Gastroesophageal sphincter (tissue), 4 donors: ENCODE measurements around the gene DCBLD2. TPM values are rescaled to one million over a fixed set of nuclear protein-coding genes. Genes with fewer than 3 reads are reported as not detected.

Source experiments
- ATAC-seq: fragments of 150-250 bp; one replicate; pipeline ENCODE4 v1.9.1; 2016; ENCODE audit warnings: mild to moderate bottlenecking, moderate library complexity
- H3K27ac ChIP-seq, 4 donors: fragments of 200-600 bp; sonication (generic) in 3 of 4; 1 replicate in 3 of 4; 2 replicates in 1 of 4; pipeline ENCODE4 v1.5.1; 2016 to 2019
- H3K27me3 ChIP-seq: fragments of 200-600 bp; sonication (generic); one replicate; pipeline ENCODE4 v1.5.1; 2019
- H3K36me3 ChIP-seq, 2 donors: fragments of 200-600 bp; sonication (generic); one replicate each; pipeline ENCODE4 v1.5.1; 2019; ENCODE audit warnings: control low read depth in 1 of 2
- H3K4me1 ChIP-seq, 3 donors: fragments of 200-600 bp; sonication (generic); 1 replicate in 2 of 3; 2 replicates in 1 of 3; pipeline ENCODE4 v1.5.1; 2016 to 2019; ENCODE audit warnings: control low read depth in 2 of 3
- H3K4me3 ChIP-seq, 2 donors: fragments of 200-600 bp; sonication (generic); one replicate each; pipeline ENCODE4 v1.5.1; 2019; ENCODE audit warnings: mild to moderate bottlenecking in 1 of 2, moderate library complexity in 1 of 2
- H3K9me3 ChIP-seq, 3 donors: fragments of 200-600 bp; sonication (generic); one replicate each; pipeline ENCODE4 v1.5.1; 2017 to 2019; ENCODE audit warnings: control low read depth in 2 of 3
- CTCF ChIP-seq, 4 experiments: fragments of 200-600 bp in 2 of 4; fragments of 450-650 bp in 2 of 4; sonication (generic) in 1 of 4; IDR thresholded peaks; one replicate each; pipeline ENCODE4 v1.5.1; 2017 to 2019; ENCODE audit warnings: antibody characterized with exemption in 4 of 4, mild to moderate bottlenecking in 2 of 4, moderate library complexity in 2 of 4
- EP300 ChIP-seq: sonication (generic); formaldehyde crosslinking; IDR thresholded peaks from one replicate; pipeline ENCODE4 v1.6.1; 2017; ENCODE audit warnings: antibody characterized with exemption, mild to moderate bottlenecking
- POLR2A ChIP-seq, 2 donors: fragments of 450-650 bp; IDR thresholded peaks; one replicate each; pipeline ENCODE4 v1.6.1; 2017; ENCODE audit warnings: antibody characterized with exemption in 2 of 2, mild to moderate bottlenecking in 2 of 2, moderate library complexity in 1 of 2
- POLR2AphosphoS5 ChIP-seq: sonication (generic); formaldehyde crosslinking; IDR thresholded peaks from one replicate; pipeline ENCODE4 v1.6.1; 2017; ENCODE audit warnings: antibody characterized with exemption
- WGBS, 2 donors: methylation state at CpG; one replicate each; pipeline ENCODE4 v1.1.5; 2018; ENCODE audit warnings: low coverage in 1 of 2; 5-methylcytosine and 5-hydroxymethylcytosine counted together
- total RNA-seq, 4 donors: library from RNA; depleted of rRNA; stranded (reverse); fragments of >200 nt; gene quantifications; one replicate each; pipeline ENCODE4 v1.1.0, GENCODE V29; 2016

Gene DCBLD2
- total RNA-seq, 4 donors from 2014 or later, result 45.3 to 58.8 (median 52.4) TPM

DNA sequence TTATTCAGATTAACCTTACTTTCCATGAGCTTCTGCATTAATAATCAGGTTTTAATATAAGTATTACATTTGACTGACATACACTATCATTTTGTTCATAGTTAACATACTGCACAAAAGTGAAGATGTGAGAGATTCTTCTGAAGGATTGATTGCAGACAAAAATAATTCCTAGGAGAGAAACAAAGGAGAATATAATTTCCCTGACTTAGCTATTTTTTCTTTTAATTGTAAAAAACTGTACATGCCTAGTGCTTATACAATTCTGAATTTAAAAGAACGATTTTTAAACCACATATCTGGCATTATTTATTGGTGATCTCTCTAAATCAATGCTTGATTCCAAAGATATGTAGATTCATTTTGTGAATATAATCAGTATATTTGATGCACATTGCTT lies 11.0 kb upstream of the DCBLD2 start:
- Histone ChIP-seq H3K4me1 (no peaks in the 10 kb centered on the region), H3K27ac (no peak overlapping the region), H3K27me3 (no peaks in the 10 kb centered on the region), H3K36me3 (no peaks in the 10 kb centered on the region), H3K9me3 (peaks cover 0 to 11% (median 0%) of the 10 kb centered on the region in 3 donors), H3K4me3 (no peak overlapping the region)
- ATAC-seq, result no peak
- WGBS, 2 donors, result 58 to 80% methylated on average over 1 of the region's 1 CpG
- TF ChIP-seq EP300 (no peak), POLR2A (IDR thresholded peaks at IDR 0.05) (no peak), CTCF (IDR thresholded peaks at IDR 0.05) (no peak), POLR2AphosphoS5 (no peak)

DNA sequence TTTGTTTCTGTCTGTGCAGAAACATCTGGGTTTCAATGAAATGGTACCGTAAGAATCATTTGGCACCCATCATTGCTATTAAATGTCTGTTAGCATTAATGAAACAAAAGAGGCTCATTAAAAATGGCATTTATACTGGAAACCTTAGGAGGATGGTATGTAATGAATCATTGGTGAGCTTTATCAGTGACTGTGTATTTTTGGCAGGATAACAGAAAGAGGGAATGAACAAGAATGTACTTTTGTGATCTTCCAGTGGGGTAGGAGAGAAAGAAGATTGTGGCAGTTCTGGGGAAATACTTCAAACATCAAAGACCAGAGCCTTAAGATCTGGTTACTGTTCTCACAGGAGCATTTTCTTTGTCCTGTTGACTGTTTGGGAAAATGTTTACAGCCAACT lies 4.7 kb upstream of the DCBLD2 start:
- H3K9me3 ChIP-seq, result peaks cover 0 to 11% (median 0%) of the 10 kb centered on the region in 3 donors
- TF ChIP-seq CTCF (IDR thresholded peaks at IDR 0.05) (no peak), EP300 (no peak), POLR2A (IDR thresholded peaks at IDR 0.05) (no peak), POLR2AphosphoS5 (no peak)
- no peak overlapping the region for H3K4me3 ChIP-seq
- H3K4me1 ChIP-seq, result peaks cover 0 to 12% (median 6%) of the 10 kb centered on the region in 3 donors
- no peaks in the 10 kb centered on the region for H3K27me3 ChIP-seq
- no peak overlapping the region for H3K27ac ChIP-seq
- H3K36me3 ChIP-seq, result no peaks in the 10 kb centered on the region
- 43 to 50% methylated on average over 1 of the region's 1 CpG for WGBS, 2 donors
- no peak for ATAC-seq

DNA sequence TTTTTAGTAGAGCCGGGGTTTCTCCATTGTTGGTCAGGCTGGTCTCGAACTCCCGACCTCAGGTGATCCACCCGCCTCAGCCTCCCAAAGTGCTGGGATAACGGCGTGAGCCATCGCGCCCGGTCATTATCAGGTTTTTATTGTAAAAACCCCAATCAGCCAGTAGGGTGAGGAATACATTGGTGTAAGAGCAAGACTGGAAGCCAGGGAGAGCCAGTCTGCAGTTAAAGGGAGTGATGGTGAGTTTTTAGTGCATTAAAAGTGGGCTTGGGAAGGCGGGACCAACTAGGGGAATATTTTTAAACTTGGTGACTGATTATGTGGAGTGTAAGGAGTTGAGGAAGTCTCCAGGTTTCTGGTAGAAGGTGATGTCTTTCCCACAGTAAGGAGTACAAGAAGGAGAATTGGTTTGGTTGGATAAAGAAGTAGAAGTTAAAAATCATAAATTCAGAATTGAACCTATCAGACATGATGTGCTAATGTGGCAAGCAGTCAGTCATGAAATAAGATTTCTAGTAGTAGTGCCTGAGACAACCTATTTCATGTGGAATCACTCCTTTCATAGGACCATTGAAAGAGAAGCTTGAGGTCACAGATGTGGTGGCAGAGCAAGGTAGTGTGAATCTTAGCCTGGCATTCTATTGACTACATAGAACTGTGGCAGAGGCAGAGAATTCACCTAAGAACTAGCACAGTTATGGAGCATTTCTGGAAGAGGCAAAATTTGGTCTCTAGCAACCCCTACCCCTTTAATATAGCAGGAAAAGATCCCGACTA lies 2.4 kb upstream of the DCBLD2 start:
- Histone ChIP-seq H3K27me3 (no peaks in the 10 kb centered on the region), H3K9me3 (no peaks in the 10 kb centered on the region), H3K4me1 (peaks cover 0 to 28% (median 9%) of the 10 kb centered on the region in 3 donors), H3K36me3 (no peaks in the 10 kb centered on the region), H3K4me3 (no peak overlapping the region), H3K27ac (no peak overlapping the region)
- TF ChIP-seq POLR2AphosphoS5, result no peak
- TF ChIP-seq POLR2A (IDR thresholded peaks at IDR 0.05), result no peak
- no peak for TF ChIP-seq CTCF (IDR thresholded peaks at IDR 0.05)
- no peak for TF ChIP-seq EP300
- WGBS, 2 donors, result 75 to 90% methylated on average over 2 to 4 of the region's 11 CpGs
- ATAC-seq, result no peak

GRCh38 chr3:98903099-98903498 lies 1.6 kb upstream of the DCBLD2 start:
- Histone ChIP-seq H3K36me3 (no peaks in the 10 kb centered on the region), H3K4me1 (peaks cover 0 to 35% (median 9%) of the 10 kb centered on the region in 3 donors), H3K27me3 (no peaks in the 10 kb centered on the region), H3K27ac (no peak overlapping the region), H3K9me3 (no peaks in the 10 kb centered on the region), H3K4me3 (no peak overlapping the region)
- ATAC-seq, result no peak
- 48 to 72% methylated on average over 3 of the region's 3 CpGs for WGBS, 2 donors
- TF ChIP-seq EP300, result no peak
- TF ChIP-seq POLR2AphosphoS5, result no peak
- no peak for TF ChIP-seq POLR2A (IDR thresholded peaks at IDR 0.05)

DNA sequence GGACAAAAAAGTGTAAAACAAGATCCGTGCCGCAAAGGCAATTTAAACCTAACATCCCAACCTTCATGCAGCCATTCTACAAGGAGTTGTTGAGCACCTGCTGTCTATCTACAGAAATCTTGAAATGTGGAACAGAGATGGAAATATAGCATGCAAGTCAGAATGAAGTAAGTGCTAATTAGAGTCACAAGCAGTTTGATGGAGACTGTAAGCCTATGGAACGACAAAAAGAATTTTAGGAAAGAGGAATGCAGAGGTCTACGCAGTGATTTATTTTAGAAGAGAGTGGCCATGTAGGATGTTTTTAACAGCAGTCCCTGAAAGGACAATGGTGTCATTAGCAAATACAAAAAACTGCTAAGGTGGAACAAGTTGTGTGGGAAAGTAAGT lies 851 bp upstream of the DCBLD2 start:
- H3K4me3 ChIP-seq, result peak overlapping the region; percentile 62 to 96
- H3K36me3 ChIP-seq, result no peaks in the 10 kb centered on the region
- no peak for ATAC-seq
- H3K27me3 ChIP-seq, result no peaks in the 10 kb centered on the region
- H3K4me1 ChIP-seq, result peaks cover 0 to 35% (median 9%) of the 10 kb centered on the region in 3 donors
- no peak for TF ChIP-seq CTCF (IDR thresholded peaks at IDR 0.05)
- TF ChIP-seq EP300, result no peak
- TF ChIP-seq POLR2AphosphoS5, result no peak
- no peak for TF ChIP-seq POLR2A (IDR thresholded peaks at IDR 0.05)
- 13 to 17% methylated on average over 4 of the region's 4 CpGs for WGBS, 2 donors
- no peaks in the 10 kb centered on the region for H3K9me3 ChIP-seq
- H3K27ac ChIP-seq, result peak overlapping the region; percentile 75 to 97 (median 92)
